HepG2 (cell line): Measurements from ENCODE around the gene SSTR5. TPM values are rescaled to one million over a fixed set of nuclear protein-coding genes. Genes with fewer than 3 reads are reported as not detected.

Source experiments
- ATAC-seq: fragments of 200-7000 bp; cut with Tn5 transposase; 3 replicates; pipeline ENCODE4 v1.9.1; 2020; ENCODE audit warnings: mild to moderate bottlenecking, moderate library complexity
- BruUV-seq: library from RNA; stranded (reverse); fragments of 400-500 nt; replicated peaks from 2 replicates; lab custom pipeline; 2021; lab: Mats Ljungman, UMichigan
- CTCF ChIA-PET: fragments of 300-600 bp; formaldehyde crosslinking; extraction: SDS; loops from one replicate; lab custom pipeline; 2021; ENCODE audit warnings: low total read pairs, inconsistent platforms, low intra/inter-chr PET ratio; lab: Yijun Ruan, JAX
- POLR2A ChIA-PET: fragments of 350-600 bp; sonication (Branson Sonifier 250); formaldehyde crosslinking; loops from one replicate; lab custom pipeline; 2020; ENCODE audit warnings: antibody characterized with exemption, inconsistent platforms; lab: Yijun Ruan, JAX
- DNase-seq: peaks from one replicate; pipeline ENCODE4 v3.0.0-alpha.2; 2015; ENCODE audit warnings: low spot score
- FAIRE-seq: peaks from 3 replicates; lab custom pipeline; 2011; peaks lifted over from hg19 to GRCh38; lab: Jason Lieb, UNC
- H2AFZ ChIP-seq: one replicate; pipeline ENCODE4 v1.6.1; 2011; ENCODE audit warnings: low read length, inconsistent platforms
- H3K27ac ChIP-seq: fragments of 300-600 bp; 3 replicates; pipeline ENCODE4 v1.8.0; 2011; ENCODE audit warnings: mixed run types, mild to moderate bottlenecking, mixed read lengths, low read length, inconsistent platforms; ENCODE audit not compliant: insufficient read depth; ENCODE audit errors: extremely low read length
- H3K27me3 ChIP-seq, 2 experiments: fragments of 200-600 bp in 1 of 2; 2 replicates in 1 of 2; 3 replicates in 1 of 2; pipeline versions ENCODE4 v1.6.0 to v1.8.0; 2011; ENCODE audit warnings: low read length in 2 of 2, mild to moderate bottlenecking in 2 of 2, moderate library complexity in 2 of 2, inconsistent platforms in 1 of 2; ENCODE audit not compliant: insufficient read depth in 2 of 2, control insufficient read depth in 1 of 2
- H3K36me3 ChIP-seq, 2 experiments: fragments of 200-600 bp in 1 of 2; replicated peaks in 1 of 2; 2 replicates in 1 of 2; 3 replicates in 1 of 2; pipeline versions ENCODE4 v1.5.1 to v1.8.0; 2011; ENCODE audit warnings: low read length in 2 of 2, inconsistent platforms in 1 of 2; ENCODE audit not compliant: insufficient read depth in 2 of 2, control insufficient read depth in 1 of 2
- H3K4me1 ChIP-seq: 2 replicates; pipeline ENCODE4 v1.5.1; 2012; ENCODE audit warnings: low read length, inconsistent platforms; ENCODE audit not compliant: insufficient read depth
- H3K4me2 ChIP-seq: 2 replicates; pipeline ENCODE4 v1.6.0; 2011; ENCODE audit warnings: low read depth, low read length, inconsistent platforms
- H3K4me3 ChIP-seq, 3 experiments: fragments of 200-600 bp in 1 of 3; sonication (generic), shearing (Covaris generic) in 1 of 3; replicated peaks in 1 of 3; 2 replicates each; pipeline ENCODE4 v1.5.1; 2011 to 2016; ENCODE audit warnings: low read length in 3 of 3, inconsistent platforms in 2 of 3, low read depth in 2 of 3, mild to moderate bottlenecking in 2 of 3, control low read depth in 1 of 3, mixed read lengths in 1 of 3; ENCODE audit not compliant: insufficient read depth in 1 of 3
- H3K79me2 ChIP-seq: one replicate; pipeline ENCODE4 v1.6.1; 2011; ENCODE audit warnings: low read length, inconsistent platforms; ENCODE audit not compliant: insufficient read depth
- H3K9ac ChIP-seq: 2 replicates; pipeline ENCODE4 v1.6.0; 2011; ENCODE audit warnings: mild to moderate bottlenecking, low read depth, low read length, inconsistent platforms; ENCODE audit not compliant: insufficient read depth
- H3K9me3 ChIP-seq: 2 replicates; pipeline ENCODE4 v1.5.1; 2012; ENCODE audit warnings: mild to moderate bottlenecking, low read length
- H4K20me1 ChIP-seq: 2 replicates; pipeline ENCODE4 v1.6.0; 2011; ENCODE audit warnings: inconsistent platforms, mild to moderate bottlenecking, low read length, moderate library complexity; ENCODE audit not compliant: insufficient read depth
- ARID4A ChIP-seq: sonication (generic); formaldehyde crosslinking; IDR thresholded peaks from 2 replicates; pipeline ENCODE4 v1.5.0; 2020; ENCODE audit warnings: mild to moderate bottlenecking, missing genetic modification reagents, borderline replicate concordance
- CHD2 ChIP-seq: IDR thresholded peaks from 2 replicates; pipeline ENCODE4 v1.6.1; 2011; ENCODE audit warnings: low read depth, low read length, improper control_type of control experiment
- ETS1 ChIP-seq: sonication (generic); formaldehyde crosslinking; IDR thresholded peaks from 2 replicates; pipeline ENCODE4 v1.4.0; 2020; ENCODE audit warnings: missing genetic modification reagents
- NCOA1 ChIP-seq: sonication (generic); formaldehyde crosslinking; IDR thresholded peaks from 2 replicates; pipeline ENCODE4 v1.9.0; 2021; ENCODE audit warnings: missing genetic modification reagents
- RARG ChIP-seq: sonication (generic); formaldehyde crosslinking; IDR thresholded peaks from 2 replicates; pipeline ENCODE4 v1.4.0; 2020; ENCODE audit warnings: low read depth, mild to moderate bottlenecking, missing genetic modification reagents
- SNAPC2 ChIP-seq: sonication (generic); formaldehyde crosslinking; IDR thresholded peaks from 2 replicates; pipeline ENCODE4 v1.8.1; 2022; ENCODE audit warnings: mild to moderate bottlenecking, missing genetic modification reagents
- TRIM22 ChIP-seq: fragments of 450-650 bp; IDR thresholded peaks from 2 replicates; pipeline ENCODE4 v1.6.1; 2017
- YEATS4 ChIP-seq: sonication (generic); formaldehyde crosslinking; IDR thresholded peaks from 2 replicates; pipeline ENCODE4 v1.4.0; 2020; ENCODE audit warnings: missing genetic modification reagents, borderline replicate concordance
- ZNF282 ChIP-seq: fragments of 450-650 bp; IDR thresholded peaks from 2 replicates; pipeline ENCODE4 v1.6.1; 2018; ENCODE audit not compliant: partially characterized antibody
- ZNF383 ChIP-seq: sonication (generic); formaldehyde crosslinking; IDR thresholded peaks from 2 replicates; pipeline ENCODE4 v1.4.0; 2020; ENCODE audit warnings: missing genetic modification reagents, mild to moderate bottlenecking, borderline replicate concordance
- ZNF724P ChIP-seq: sonication (generic); formaldehyde crosslinking; IDR thresholded peaks from 2 replicates; pipeline ENCODE4 v1.8.0; 2022; ENCODE audit warnings: missing genetic modification reagents, borderline replicate concordance
- WGBS: methylation state at CpG from one replicate; pipeline ENCODE4 v1.1.6; 2017; ENCODE audit warnings: low lambda C conversion rate; 5-methylcytosine and 5-hydroxymethylcytosine counted together
- in situ Hi-C: cut with HindIII; loops from 2 replicates; pipeline ENCODE4 v1.10.0; 2017; ENCODE audit warnings: low pct_unique_long_range_greater_than_20kb; ENCODE audit not compliant: extremely low pct_ligation_motif_present
- intact Hi-C: fragments of 100-400 bp; cut with micrococcal nuclease; formaldehyde crosslinking; loops from one replicate; pipeline ENCODE4 v1.10.0; 2022; ENCODE audit not compliant: unreplicated experiment
- polyA plus RNA-seq, 8 experiments: library from polyadenylated mRNA; depleted of rRNA in 3 of 8; stranded (reverse) in 7 of 8; unstranded in 1 of 8; fragments of >200 nt; fragmentation: Illumina TruSeq in 4 of 8; extraction: Trizol in 4 of 8; gene quantifications; 2 replicates each; pipeline versions ENCODE4 v1.2.1 to v1.2.3, GENCODE V29; 2011 to 2016; ENCODE audit warnings: low read depth in 4 of 8, missing spikeins in 1 of 8, mixed read lengths in 1 of 8; ENCODE audit not compliant: insufficient read depth in 1 of 8
- total RNA-seq, 5 experiments: library from RNA; depleted of rRNA; stranded (reverse); fragments of >200 nt; fragmentation: Illumina TruSeq; extraction: Trizol; gene quantifications; 2 replicates each; pipeline ENCODE4 v1.2.3, GENCODE V29; 2016; ENCODE audit warnings: low read depth in 1 of 5

SSTR5 gene
- total and polyA plus RNA-seq, 2 of the 13 experiments (the other 11 are each of a cell fraction or from before 2014, with no cell fraction given): 0.20 to 0.49 TPM

GRCh38 chr16:1124795-1125194 is 52.2 kb downstream of the SSTR5 start (continued):
- TF ChIP-seq ARID4A (CRISPR knock-in tag) (no peak), YEATS4 (no peak), ETS1 (CRISPR knock-in tag) (no peak), CHD2 (no peak)

- ATAC-seq (no peak), FAIRE-seq (no peak), DNase-seq (no peak)
- no peak overlapping the region for H3K4me3 ChIP-seq
- no peak overlapping the region for H3K9ac ChIP-seq
- no peaks in the 10 kb centered on the region for H3K9me3 ChIP-seq
- intact Hi-C loops (no loop called here), in situ Hi-C loops (no loop called here)
- TF ChIP-seq TRIM22 (no peak), ZNF724P (no peak), ZNF282 (no peak), ZNF383 (CRISPR knock-in tag) (no peak), RARG (CRISPR knock-in tag) (no peak), SNAPC2 (CRISPR knock-in tag) (no peak), NCOA1 (CRISPR knock-in tag) (no peak)
- no peaks in the 10 kb centered on the region for H3K36me3 ChIP-seq
- BruUV-seq: no TSS peak
- WGBS: no CpG with 5 or more reads among the region's 18 CpGs
- POLR2A ChIA-PET: no interaction called here
- no peak overlapping the region for H2AFZ ChIP-seq
- H3K27ac ChIP-seq: no peak overlapping the region
- no peaks in the 10 kb centered on the region for H3K79me2 ChIP-seq
- no peaks in the 10 kb centered on the region for H3K4me1 ChIP-seq
- 0 out of 2 replicates have a peak, but pooled peaks cover 3% of the 10 kb centered on the region for H4K20me1 ChIP-seq
- no peak overlapping the region for H3K4me2 ChIP-seq
- H3K27me3 ChIP-seq: peaks cover 20 to 76% of the 10 kb centered on the region in 2 experiments; a peak in 4 of 5 replicates
- CTCF ChIA-PET: no interaction called here
Observed at GRCh38 chr16:1125471-1125870, 52.9 kb downstream of the SSTR5 start.
